Adrenal gland (tissue), 5 donors: Measurements from ENCODE around the gene GALNT16.

Experiments used
- CTCF ChIP-seq, 6 experiments: fragments of 450-650 bp in 4 of 6; fragments of 200-600 bp in 2 of 6; sonication (generic) in 1 of 6; IDR thresholded peaks; 1 replicate in 5 of 6; 2 replicates in 1 of 6; pipeline versions ENCODE4 v1.5.1 to v1.8.0; 2016 to 2021; ENCODE audit warnings: antibody characterized with exemption in 6 of 6, mild to moderate bottlenecking in 2 of 6, moderate library complexity in 1 of 6
- POLR2A ChIP-seq, 2 donors: fragments of 450-650 bp; IDR thresholded peaks; one replicate each; pipeline ENCODE4 v1.6.1; 2017; ENCODE audit warnings: antibody characterized with exemption in 2 of 2, mild to moderate bottlenecking in 2 of 2, moderate library complexity in 1 of 2
- donor health status: DM: no; HTN: no; CAD: no.

GRCh38 chr14:69366069-69366468 lies 106.1 kb downstream of the GALNT16 start:
- TF ChIP-seq POLR2A (IDR thresholded peaks at IDR 0.05), result no peak
- TF ChIP-seq CTCF (IDR thresholded peaks at IDR 0.05), result no peak
